ENCODE data around the gene KLK13. TPM values are rescaled to one million over a fixed set of nuclear protein-coding genes. Genes with fewer than 3 reads are reported as not detected.
A peak's percentile ranks its signal among the peaks of the same experiment; 100 is the strongest.

The KLK13 gene
- polyA plus RNA-seq, 3 donors: 0.39 to 0.68 (median 0.40) TPM

GRCh38 chr19:51027126-51027806 is 37.6 kb downstream of the KLK13 start:
- DNase-seq (ENCODE audit: extremely low read depth in 1 of 11, low read depth in 9 of 11, low spot score in 4 of 11): no peak

DNA sequence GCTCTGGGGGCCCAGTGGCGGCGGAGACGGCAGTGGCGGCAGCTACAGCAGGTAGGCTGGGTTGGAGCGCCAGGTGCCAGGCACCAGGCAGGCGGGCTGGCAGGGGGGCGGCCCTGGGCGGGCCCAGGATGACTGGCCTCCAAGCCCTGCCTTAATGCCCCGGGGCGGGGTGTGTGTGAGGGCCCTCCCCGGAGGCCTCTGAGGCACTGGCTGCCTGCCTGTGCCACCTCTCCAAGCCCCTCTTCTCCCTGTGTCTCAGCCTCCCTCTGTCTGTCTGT is 38.4 kb downstream of the KLK13 start, which contains the start of gene KLK11:
Gene KLK11, minus strand, starts transcription at position 63 of the 278 bp plus-strand sequence. CDS start 985 bp downstream, outside the sequence.
- DNase-seq (ENCODE audit: extremely low read depth in 1 of 11, low read depth in 9 of 11, low spot score in 4 of 11): no peak

DNA sequence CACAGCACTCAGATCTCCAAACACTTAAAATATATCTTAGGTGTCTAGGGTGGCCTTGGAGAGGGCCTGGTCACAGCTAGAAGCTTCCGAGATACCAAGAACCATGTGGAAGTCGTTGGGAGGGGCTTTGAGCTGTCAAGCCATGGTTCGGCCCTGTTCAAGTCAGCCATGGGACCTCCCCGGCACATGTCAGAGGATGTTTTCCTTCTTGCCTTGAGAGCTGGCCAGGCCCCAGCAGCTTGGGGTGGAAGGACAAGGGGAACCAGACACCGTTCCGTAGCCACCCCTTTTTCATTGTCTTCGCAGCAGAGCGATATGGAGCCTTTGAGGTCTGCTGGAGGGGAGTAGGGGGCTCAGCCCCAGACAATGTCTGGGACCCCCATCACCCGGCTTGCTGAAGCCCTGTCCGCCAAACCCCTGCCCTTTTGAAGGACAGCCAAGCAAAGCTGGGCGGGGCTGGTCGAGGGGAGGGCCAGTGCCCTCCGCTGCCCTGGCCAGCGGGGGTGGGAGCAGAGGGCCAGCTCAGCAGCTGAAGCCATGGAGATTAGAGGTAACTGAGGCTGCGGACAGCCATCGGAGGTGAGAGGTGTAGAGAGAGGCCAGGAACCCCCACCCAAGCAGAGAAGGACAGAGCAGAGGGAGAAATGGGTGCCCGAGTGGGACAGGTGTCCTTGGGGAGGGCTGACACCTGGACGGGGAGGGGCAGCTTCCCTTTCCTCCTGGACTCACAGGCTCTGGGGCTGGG is 38.9 kb downstream of the KLK13 start:
- DNase-seq (ENCODE audit: extremely low read depth in 1 of 11, low read depth in 9 of 11, low spot score in 4 of 11): peak in 2 of 11 donors; percentile 42 to 43

DNA sequence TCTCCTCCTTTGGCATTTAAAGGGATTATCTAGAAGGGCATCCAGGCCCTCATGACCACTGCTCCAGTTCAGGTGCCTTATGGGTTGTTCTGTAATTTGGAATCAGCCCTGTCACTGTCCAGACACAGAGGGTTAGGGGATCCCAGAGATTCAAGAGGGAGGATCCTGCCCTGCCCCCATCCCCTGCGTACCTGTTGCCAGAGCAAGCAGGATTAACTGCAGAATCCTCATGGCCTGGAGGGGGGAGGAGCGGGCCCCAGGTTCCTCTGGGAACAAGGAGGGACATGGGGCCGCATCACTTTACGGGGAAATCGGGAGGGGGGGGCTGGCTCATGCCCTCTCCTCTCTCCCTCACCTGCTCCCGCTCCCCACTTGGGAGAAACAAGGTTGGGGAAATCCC is 39.5 kb downstream of the KLK13 start:
- DNase-seq (ENCODE audit: extremely low read depth in 1 of 11, low read depth in 9 of 11, low spot score in 4 of 11): no peak

GRCh38 chr19:51024924-51025323 is 40.0 kb downstream of the KLK13 start:
- DNase-seq (ENCODE audit: extremely low read depth in 1 of 11, low read depth in 9 of 11, low spot score in 4 of 11): no peak

GRCh38 chr19:51023946-51024345 is 40.9 kb downstream of the KLK13 start:
- DNase-seq (ENCODE audit: extremely low read depth in 1 of 11, low read depth in 9 of 11, low spot score in 4 of 11): no peak

DNA sequence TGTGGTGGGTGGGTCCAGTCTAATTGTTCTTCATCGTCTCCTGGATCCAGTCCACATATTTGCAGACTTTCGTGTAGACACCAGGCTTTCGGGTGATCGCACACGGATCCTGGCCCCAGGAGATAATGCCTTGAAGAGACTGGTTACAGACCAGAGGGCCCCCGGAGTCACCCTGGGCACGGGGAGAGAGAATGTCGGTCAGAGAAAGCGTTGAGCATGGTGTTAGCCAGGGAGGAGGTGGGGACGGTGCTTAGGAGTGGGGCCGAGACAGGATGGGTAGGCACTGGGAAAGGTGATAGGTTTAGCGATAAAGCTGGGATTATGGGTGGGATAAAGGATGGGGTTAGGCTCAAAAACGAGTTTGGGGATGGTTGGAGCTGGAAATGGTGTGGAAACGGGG is 42.4 kb downstream of the KLK13 start:
- no peak for DNase-seq (ENCODE audit: extremely low read depth in 1 of 11, low read depth in 9 of 11, low spot score in 4 of 11)

DNA sequence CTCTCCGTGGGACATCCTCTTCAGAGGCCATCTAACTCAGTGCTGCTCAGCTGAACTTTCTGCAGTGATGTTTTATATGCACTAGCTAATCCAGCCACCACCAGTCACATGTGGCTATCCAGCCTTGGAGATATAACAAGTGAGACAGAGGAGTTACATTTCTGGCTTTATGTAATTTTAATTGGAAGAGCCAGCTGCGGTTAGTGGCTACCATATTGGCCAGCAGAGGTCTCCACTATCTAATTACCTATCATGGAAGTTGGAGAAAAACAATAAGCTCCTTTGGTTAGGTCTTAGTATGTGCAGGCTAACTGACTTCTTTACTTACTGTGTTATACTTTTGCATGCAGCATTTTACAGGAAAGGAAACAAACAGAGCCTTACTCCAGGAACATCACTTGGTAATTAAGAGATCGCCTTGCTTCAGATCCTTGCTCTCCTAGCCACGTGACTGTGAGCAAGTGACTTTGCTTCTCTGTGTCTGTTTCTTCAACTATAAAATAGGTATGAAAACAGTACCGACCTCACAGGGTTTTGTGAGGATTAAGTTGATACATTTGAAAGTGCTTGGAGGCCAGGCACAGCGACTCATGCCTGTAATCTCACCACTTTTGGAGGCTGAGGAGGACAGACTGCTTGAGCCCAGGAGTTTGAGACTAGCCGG is 43.8 kb downstream of the KLK13 start:
- DNase-seq (ENCODE audit: extremely low read depth in 1 of 11, low read depth in 9 of 11, low spot score in 4 of 11): peak in 3 of 11 donors; percentile 33 to 49 (median 39)

DNA sequence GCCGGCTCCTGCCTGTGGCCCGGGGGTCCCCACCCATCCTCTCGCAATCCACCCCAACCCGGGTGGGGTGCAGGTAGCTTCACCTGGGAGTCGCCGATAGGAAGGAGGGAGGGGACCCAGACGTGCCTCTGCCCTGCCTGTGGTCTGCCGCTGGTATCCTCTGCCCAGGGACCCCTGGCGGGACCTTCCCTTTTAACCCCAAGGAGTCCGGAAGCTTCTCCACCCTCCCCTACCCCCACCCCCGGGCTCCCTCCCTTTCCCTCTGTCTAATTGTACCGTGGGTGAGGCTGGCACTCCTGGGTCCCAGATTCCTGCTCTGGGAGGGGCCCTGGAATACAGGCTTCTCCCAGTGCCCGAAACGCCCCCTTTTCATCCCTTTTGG is 45.4 kb downstream of the KLK13 start, which contains the start of gene KLK10:
Gene KLK10, minus strand, starts transcription at position 166 of the 382 bp plus-strand sequence. CDS start 579 bp downstream, outside the sequence.
- DNase-seq (ENCODE audit: extremely low read depth in 1 of 11, low read depth in 9 of 11, low spot score in 4 of 11): no peak

DNA sequence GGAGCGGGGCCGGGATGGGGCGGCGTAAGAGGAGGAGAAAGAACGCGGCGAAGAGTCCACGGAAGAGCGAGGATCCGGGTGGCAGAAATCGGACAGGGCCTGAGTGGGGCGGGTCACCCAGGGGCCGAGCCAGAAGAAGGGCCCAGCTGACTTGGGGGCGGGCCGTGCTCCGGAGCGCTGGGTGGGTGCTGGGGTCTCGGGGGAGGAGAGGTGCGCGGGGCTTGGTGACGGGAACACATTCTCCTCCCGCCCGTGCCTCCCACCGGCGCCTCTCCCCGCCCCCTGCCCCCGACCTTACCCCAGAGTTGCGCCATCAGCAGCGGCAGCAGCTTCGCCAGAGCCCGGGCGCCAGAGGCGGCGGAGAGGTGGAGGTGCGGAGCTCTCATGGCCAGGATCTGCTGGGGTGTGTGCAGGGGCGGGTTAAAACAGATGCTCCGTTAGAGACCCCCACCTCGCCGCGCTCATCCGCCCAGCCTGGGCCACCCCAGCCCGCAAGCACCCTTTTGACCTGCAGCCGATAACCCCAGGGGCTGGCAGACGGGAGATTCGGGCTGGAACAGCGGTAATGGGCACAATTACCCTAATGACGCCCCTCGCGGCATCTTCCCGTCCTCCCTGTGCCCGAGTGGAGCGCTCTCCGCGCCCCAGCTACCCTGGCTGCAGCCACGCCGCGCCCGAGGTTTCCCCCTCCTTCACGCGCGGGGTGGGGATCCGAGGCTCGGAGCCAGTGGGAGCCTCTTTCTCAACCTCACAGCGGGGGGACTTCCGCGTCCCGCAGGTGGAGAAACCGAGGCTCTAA is 45.9 kb downstream of the KLK13 start:
- no peak for DNase-seq (ENCODE audit: extremely low read depth in 1 of 11, low read depth in 9 of 11, low spot score in 4 of 11)

DNA sequence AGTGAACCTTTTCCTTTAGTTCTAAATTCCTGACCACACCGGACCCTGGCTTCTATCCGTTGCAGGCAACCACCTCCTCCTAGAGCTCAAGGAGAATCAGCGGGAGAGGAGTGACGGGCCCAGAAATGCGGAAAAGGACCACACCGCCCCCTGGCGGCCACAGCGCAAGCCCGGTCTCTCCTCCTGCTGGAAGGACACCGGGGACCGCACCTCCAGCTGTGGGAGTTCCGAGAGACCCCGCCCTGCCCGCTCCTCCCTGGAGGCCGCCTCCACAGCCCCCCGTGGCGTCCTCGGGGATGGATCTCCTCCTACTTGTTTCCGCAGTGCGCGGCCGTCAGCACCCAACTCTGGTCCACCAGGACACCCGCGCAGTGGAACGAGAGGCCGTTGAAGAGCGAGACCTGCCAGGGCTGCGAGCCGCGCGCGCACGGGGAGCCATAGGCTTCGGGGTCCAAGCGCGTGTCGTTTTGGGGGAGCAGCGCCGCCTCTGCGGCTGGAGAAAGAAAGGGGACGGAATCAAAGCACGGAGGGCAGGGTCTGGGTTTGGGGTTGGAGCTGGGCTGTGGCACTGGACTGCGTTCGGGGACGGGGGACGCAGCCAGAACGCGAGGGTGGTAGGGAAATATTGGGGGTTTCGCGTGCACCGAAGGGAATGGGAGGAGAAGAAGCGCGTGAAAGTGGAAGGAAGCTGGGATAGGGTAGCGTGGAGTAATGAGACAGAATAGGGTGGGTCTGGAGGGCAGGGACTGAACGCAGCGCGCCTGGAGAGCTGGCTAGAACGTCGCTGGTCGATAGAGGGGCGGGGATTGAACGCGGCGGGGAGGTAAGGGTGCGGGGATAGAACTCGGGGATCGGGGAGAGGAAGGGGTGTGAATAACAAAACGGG is 47.9 kb downstream of the KLK13 start:
- peak in 6 of 11 donors; percentile 52 to 70 (median 56) for DNase-seq (ENCODE audit: extremely low read depth in 1 of 11, low read depth in 9 of 11, low spot score in 4 of 11)

GRCh38 chr19:51015691-51016267 is 49.1 kb downstream of the KLK13 start:
- no peak for DNase-seq (ENCODE audit: extremely low read depth in 1 of 11, low read depth in 9 of 11, low spot score in 4 of 11)

DNA sequence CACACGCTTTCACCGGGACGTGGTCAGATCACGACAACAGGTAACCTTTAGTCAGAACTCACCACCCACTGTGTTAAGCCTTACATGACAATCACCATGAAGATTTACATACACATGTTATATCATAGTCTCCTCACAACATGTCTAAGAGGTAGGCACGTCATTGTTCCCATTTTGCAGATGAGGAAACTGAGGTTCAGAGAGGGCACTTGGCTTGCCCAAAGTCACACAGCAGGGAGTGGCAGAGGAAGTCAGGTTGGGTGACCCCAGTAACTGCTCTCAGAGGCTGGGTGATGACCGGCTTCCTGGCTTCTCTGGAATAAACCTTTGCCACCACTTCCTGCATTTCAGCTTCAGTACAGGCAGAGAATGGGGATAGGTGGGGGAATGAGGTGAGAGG is 50.6 kb downstream of the KLK13 start:
- no peak for DNase-seq (ENCODE audit: extremely low read depth in 1 of 11, low read depth in 9 of 11, low spot score in 4 of 11)

- no peak for DNase-seq (ENCODE audit: extremely low read depth in 1 of 11, low read depth in 9 of 11, low spot score in 4 of 11)
Observed at GRCh38 chr19:51012661-51013190, 52.2 kb downstream of the KLK13 start.

DNA sequence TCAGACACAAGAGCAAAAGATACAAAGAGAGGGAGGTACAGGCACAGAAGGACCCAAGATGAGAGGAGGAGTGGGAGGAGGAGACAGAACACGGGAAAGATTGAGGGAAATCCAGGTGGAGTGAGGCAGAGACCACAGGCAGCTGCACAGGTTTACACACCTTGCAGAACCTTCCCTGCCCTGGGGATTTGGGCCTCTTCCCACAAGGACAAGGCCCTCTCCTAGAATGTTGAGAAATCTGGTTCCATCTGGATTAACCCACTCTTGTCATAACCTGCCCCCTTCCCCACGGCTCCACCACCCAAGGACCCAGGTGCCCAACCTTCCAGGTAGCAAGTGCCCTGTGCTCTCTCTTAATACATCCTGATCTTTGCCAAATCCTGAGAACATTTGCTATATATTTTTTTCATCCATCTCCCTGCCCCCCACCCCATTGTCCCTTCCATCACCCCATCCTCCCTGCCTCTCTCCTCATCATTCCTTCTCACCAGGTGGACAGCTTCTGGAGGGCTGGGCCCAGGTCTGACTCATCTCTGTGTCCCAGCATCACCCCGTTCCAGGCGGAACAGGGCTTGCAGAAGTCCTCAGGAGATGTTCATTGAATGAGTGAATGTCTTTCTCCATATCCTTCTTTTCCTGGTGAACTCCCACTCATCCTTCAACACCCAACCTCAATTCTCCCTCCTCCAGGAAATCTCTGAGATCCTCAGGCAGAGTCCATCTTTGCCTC is 54.7 kb downstream of the KLK13 start:
- no peak for DNase-seq (ENCODE audit: extremely low read depth in 1 of 11, low read depth in 9 of 11, low spot score in 4 of 11)

DNA sequence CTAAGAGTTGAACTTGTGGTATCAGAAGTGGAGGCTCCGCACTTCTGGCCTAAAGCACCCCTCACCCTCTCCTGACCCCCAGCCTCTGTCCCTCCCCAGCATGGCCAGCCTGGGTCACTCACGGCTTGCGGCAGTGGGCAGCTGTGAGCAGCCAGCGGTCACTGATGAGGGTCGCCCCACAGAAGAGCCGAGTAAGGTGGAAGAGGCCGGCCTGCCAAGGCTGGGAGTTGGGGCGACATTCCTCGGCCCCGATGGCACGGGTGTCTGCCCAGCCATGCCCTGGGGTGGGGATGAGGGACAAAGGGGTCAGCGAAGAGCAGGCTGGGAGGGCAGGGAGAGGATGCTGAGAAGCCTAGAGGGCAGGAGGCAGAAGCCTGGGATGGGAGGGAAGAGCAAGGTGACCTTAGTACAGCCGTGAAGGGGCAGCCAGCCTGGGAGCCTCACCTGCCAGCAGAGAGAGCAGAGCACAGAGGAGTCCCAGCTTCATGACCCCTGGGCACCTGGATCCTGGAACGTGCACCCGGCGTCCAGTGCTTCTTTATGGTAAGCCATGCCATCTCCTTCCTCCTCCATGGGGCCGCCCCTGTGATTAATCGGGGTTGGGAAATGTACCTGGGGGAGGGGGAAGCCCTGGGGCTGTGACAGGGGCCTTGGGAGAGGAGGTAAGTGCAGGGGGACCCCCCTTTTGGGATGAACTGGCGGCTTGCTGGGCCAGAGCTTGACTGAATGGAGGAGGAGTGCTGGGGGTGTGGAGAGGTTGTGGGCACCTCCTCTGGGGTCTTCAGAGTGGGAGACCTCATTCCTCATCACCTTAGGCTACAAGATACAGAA is 55.6 kb downstream of the KLK13 start:
- DNase-seq (ENCODE audit: extremely low read depth in 1 of 11, low read depth in 9 of 11, low spot score in 4 of 11): no peak
